ENCODE measurements around the gene RBM20.

DNA sequence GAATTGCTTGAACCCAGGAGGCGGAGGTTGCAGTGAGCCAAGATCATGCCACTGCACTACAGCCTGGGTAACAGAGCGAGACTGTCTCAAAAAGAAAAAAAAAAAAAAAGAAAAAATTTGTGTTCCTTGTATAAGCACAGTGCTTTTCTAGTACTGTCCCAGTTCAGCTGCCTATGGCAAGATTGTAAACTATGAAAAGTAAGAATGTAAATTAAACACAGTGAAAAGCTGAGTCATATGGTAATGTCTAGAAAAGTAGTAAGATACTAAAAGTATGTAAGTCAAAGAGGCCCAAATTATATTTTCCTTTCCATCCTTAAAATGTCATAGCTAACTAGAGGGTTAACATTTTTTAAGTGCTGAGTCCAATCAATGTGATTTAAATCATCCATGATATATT, 42.8 kb downstream of the RBM20 start:
- TF ChIP-seq CTCF (IDR thresholded peaks at IDR 0.05), result no peak
- TF ChIP-seq POLR2A (IDR thresholded peaks at IDR 0.05), result no peak
- no peak for TF ChIP-seq EP300 (IDR thresholded peaks at IDR 0.05)

All from gastroesophageal sphincter (tissue), 3 donors.